GM12878 (cell line): Measurements from ENCODE around the gene SYNJ2.

Experiments used
- CBFB ChIP-seq: IDR thresholded peaks from 2 replicates; pipeline ENCODE4 v1.6.1; 2016; ENCODE audit warnings: antibody characterized with exemption, low read depth
- CEBPB ChIP-seq, 2 experiments: fragments of 150-350 bp in 1 of 2; IDR thresholded peaks; 2 replicates each; pipeline ENCODE4 v1.6.1; 2012 to 2014; ENCODE audit warnings: low read depth in 2 of 2, low read length in 2 of 2, borderline replicate concordance in 1 of 2, inconsistent platforms in 1 of 2
- MXI1 ChIP-seq: fragments of 150-350 bp; IDR thresholded peaks from 2 replicates; pipeline ENCODE4 v1.6.1; 2011; ENCODE audit warnings: low read depth, mild to moderate bottlenecking, inconsistent platforms, low read length, improper control_type of control experiment
- NFYB ChIP-seq: IDR thresholded peaks from 2 replicates; pipeline ENCODE4 v1.6.1; 2011; ENCODE audit warnings: low read depth, mild to moderate bottlenecking, low read length, improper control_type of control experiment, moderate library complexity; ENCODE audit not compliant: insufficient read depth
- POLR2AphosphoS5 ChIP-seq: IDR thresholded peaks from 2 replicates; pipeline ENCODE4 v1.6.1; 2011; ENCODE audit warnings: mild to moderate bottlenecking, low read length, inconsistent platforms
- YBX1 ChIP-seq: fragments of 450-650 bp; IDR thresholded peaks from 2 replicates; pipeline ENCODE4 v1.6.1; 2016; ENCODE audit warnings: antibody characterized with exemption
- TF ChIP-seq, protein P1 (sequence below), 3 experiments: IDR thresholded peaks in 2 of 3; conservative IDR thresholded peaks in 1 of 3; 2 replicates each; pipeline ENCODE4 v1.5.1; 2011; ENCODE audit warnings: low read depth in 3 of 3, low read length in 3 of 3, mild to moderate bottlenecking in 3 of 3, control low read depth in 2 of 3, moderate library complexity in 2 of 3, inconsistent platforms in 1 of 3, mixed read lengths in 1 of 3; ENCODE audit not compliant: control insufficient read depth in 2 of 3, insufficient read depth in 1 of 3; ENCODE audit errors: extremely low read depth in 1 of 3

DNA sequence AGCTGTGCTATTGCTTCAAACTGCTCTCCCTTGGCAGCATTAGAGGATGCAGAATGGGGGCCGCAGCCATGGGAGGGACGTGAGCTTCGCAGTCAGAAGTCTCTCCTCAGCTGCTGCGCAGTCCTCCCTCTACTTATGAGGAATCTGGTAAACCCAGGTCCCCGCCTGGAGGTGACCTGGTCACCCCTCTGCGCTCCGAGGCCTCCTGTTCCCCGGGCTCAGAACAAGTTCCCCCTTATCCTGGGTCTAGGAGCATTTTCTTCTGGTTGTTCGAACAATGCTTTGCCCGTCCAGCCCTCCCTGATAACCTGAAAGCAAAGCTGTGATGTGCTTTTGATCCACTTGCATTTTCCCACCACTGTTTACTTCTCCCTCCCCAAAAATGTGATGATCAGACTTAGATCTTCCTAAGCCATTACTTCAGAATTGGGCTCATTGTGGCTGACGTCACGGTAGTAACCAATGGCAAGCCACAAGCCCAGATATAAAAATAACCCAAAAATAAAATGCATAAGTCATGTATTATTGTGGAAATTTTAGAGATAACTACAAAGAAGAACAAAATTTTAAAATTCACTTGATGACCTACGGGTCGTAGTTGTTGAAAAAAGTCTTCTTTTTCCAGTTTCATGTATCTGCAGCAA, 105.7 kb downstream of the SYNJ2 start:
- TF ChIP-seq, protein P1, sequence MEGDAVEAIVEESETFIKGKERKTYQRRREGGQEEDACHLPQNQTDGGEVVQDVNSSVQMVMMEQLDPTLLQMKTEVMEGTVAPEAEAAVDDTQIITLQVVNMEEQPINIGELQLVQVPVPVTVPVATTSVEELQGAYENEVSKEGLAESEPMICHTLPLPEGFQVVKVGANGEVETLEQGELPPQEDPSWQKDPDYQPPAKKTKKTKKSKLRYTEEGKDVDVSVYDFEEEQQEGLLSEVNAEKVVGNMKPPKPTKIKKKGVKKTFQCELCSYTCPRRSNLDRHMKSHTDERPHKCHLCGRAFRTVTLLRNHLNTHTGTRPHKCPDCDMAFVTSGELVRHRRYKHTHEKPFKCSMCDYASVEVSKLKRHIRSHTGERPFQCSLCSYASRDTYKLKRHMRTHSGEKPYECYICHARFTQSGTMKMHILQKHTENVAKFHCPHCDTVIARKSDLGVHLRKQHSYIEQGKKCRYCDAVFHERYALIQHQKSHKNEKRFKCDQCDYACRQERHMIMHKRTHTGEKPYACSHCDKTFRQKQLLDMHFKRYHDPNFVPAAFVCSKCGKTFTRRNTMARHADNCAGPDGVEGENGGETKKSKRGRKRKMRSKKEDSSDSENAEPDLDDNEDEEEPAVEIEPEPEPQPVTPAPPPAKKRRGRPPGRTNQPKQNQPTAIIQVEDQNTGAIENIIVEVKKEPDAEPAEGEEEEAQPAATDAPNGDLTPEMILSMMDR (IDR thresholded peaks at IDR 0.05 in 2 of 3, conservative IDR thresholded peaks at IDR 0.05 in 1 of 3; ENCODE audit: control insufficient read depth in 2 of 3, extremely low read depth in 1 of 3, insufficient read depth in 1 of 3, low read depth in 3 of 3, low read length in 3 of 3), result no peak
- TF ChIP-seq NFYB, result no peak
- no peak for TF ChIP-seq CBFB
- TF ChIP-seq CEBPB (IDR thresholded peaks at IDR 0.05; ENCODE audit: borderline replicate concordance in 1 of 2, low read depth in 2 of 2, low read length in 2 of 2), result no peak
- TF ChIP-seq MXI1, result no peak
- TF ChIP-seq POLR2AphosphoS5, result no peak
- no peak for TF ChIP-seq YBX1
